Measurements from ENCODE around the gene ATP7A. TPM values are rescaled to one million over a fixed set of nuclear protein-coding genes. Genes with fewer than 3 reads are reported as not detected.

The ATP7A gene
- polyA plus RNA-seq, 1 donor from 2014 or later = 6.2 TPM

GRCh38 chrX:78066110-78066509, 155.6 kb downstream of the ATP7A start:
- no peaks in the 10 kb centered on the region for H3K9me2 ChIP-seq (ENCODE audit: insufficient read depth, low read length)
- no peaks in the 10 kb centered on the region for H3K79me2 ChIP-seq (replicated peaks; ENCODE audit: insufficient read depth, low read length)
- no peaks in the 10 kb centered on the region for H3K27me3 ChIP-seq (ENCODE audit: insufficient read depth, low read depth, low read length)
- no peak overlapping the region for H2AFZ ChIP-seq (ENCODE audit: low read depth, low read length)
- no peak overlapping the region for H3K4me2 ChIP-seq (ENCODE audit: low read length)
- H3F3A ChIP-seq (ENCODE audit: insufficient read depth, low read length, poor library complexity, severe bottlenecking) = no peaks in the 10 kb centered on the region
- H3K36me3 ChIP-seq (ENCODE audit: insufficient read depth, low read length) = no peaks in the 10 kb centered on the region
- no peak overlapping the region for H3K9ac ChIP-seq (ENCODE audit: low read length)
- H3K9me3 ChIP-seq (ENCODE audit: low read length) = no peaks in the 10 kb centered on the region
- no peak overlapping the region for H3K4me3 ChIP-seq (ENCODE audit: low read length)
- TF ChIP-seq EP300 (conservative IDR thresholded peaks at IDR 0.05; ENCODE audit: poor library complexity, severe bottlenecking) (no peak), MXI1 (conservative IDR thresholded peaks at IDR 0.05; ENCODE audit: poor library complexity, severe bottlenecking) (no peak), REST (IDR thresholded peaks at IDR 0.05; ENCODE audit: borderline replicate concordance) (no peak), RAD21 (conservative IDR thresholded peaks at IDR 0.05) (no peak), EZH2 (IDR thresholded peaks at IDR 0.05; ENCODE audit: borderline replicate concordance, insufficient read depth, low read length, poor library complexity, severe bottlenecking) (no peak), SMC3 (conservative IDR thresholded peaks at IDR 0.05; ENCODE audit: poor library complexity) (no peak), POLR2AphosphoS5 (IDR thresholded peaks at IDR 0.05) (no peak), CTCF (IDR thresholded peaks at IDR 0.05; ENCODE audit: poor library complexity, severe bottlenecking) (no peak), TAF1 (IDR thresholded peaks at IDR 0.05; ENCODE audit: low read depth) (no peak)
- no peaks in the 10 kb centered on the region for H4K20me1 ChIP-seq (ENCODE audit: insufficient read depth)
- H3K27ac ChIP-seq (ENCODE audit: low read length) = no peak overlapping the region

GRCh38 chrX:78071331-78071730, 160.8 kb downstream of the ATP7A start:
- H3K4me3 ChIP-seq (ENCODE audit: low read length) = no peak overlapping the region
- H2AFZ ChIP-seq (ENCODE audit: low read depth, low read length) = no peak overlapping the region
- no peak overlapping the region for H3K4me2 ChIP-seq (ENCODE audit: low read length)
- TF ChIP-seq TAF1 (IDR thresholded peaks at IDR 0.05; ENCODE audit: low read depth) = no peak
- TF ChIP-seq MXI1 (conservative IDR thresholded peaks at IDR 0.05; ENCODE audit: poor library complexity, severe bottlenecking) = no peak
- TF ChIP-seq CTCF (IDR thresholded peaks at IDR 0.05; ENCODE audit: poor library complexity, severe bottlenecking) = no peak
- TF ChIP-seq RAD21 (conservative IDR thresholded peaks at IDR 0.05) = no peak
- no peak for TF ChIP-seq SMC3 (conservative IDR thresholded peaks at IDR 0.05; ENCODE audit: poor library complexity)
- no peak for TF ChIP-seq EP300 (conservative IDR thresholded peaks at IDR 0.05; ENCODE audit: poor library complexity, severe bottlenecking)
- no peak for TF ChIP-seq REST (IDR thresholded peaks at IDR 0.05; ENCODE audit: borderline replicate concordance)
- TF ChIP-seq EZH2 (IDR thresholded peaks at IDR 0.05; ENCODE audit: borderline replicate concordance, insufficient read depth, low read length, poor library complexity, severe bottlenecking) = no peak
- no peak for TF ChIP-seq POLR2AphosphoS5 (IDR thresholded peaks at IDR 0.05)
- H3K27ac ChIP-seq (ENCODE audit: low read length) = no peak overlapping the region
- H3K9me3 ChIP-seq (ENCODE audit: low read length) = no peaks in the 10 kb centered on the region
- H3F3A ChIP-seq (ENCODE audit: insufficient read depth, low read length, poor library complexity, severe bottlenecking) = no peaks in the 10 kb centered on the region
- H3K9me2 ChIP-seq (ENCODE audit: insufficient read depth, low read length) = no peaks in the 10 kb centered on the region
- no peaks in the 10 kb centered on the region for H3K79me2 ChIP-seq (replicated peaks; ENCODE audit: insufficient read depth, low read length)
- H3K9ac ChIP-seq (ENCODE audit: low read length) = no peak overlapping the region
- H4K20me1 ChIP-seq (ENCODE audit: insufficient read depth) = no peaks in the 10 kb centered on the region
- no peaks in the 10 kb centered on the region for H3K36me3 ChIP-seq (ENCODE audit: insufficient read depth, low read length)
- no peaks in the 10 kb centered on the region for H3K27me3 ChIP-seq (ENCODE audit: insufficient read depth, low read depth, low read length)

Measured in neural cell (in vitro differentiated cells).